KG1 (cell line): ENCODE results near the gene ABI2.

Experiments used
- DNase-seq: peaks from one replicate; lab custom pipeline; 2025; lab: John Stamatoyannopoulos, UW

The ABI2 gene

GRCh38 chr2:203480623-203481022 is 152.4 kb downstream of the ABI2 start:
- no peak for DNase-seq

- no peak for DNase-seq
Observed at GRCh38 chr2:203484266-203485112, 156.3 kb downstream of the ABI2 start.

GRCh38 chr2:203489531-203489930 is 161.3 kb downstream of the ABI2 start:
- DNase-seq, result no peak

- no peak for DNase-seq
Observed at GRCh38 chr2:203490391-203490790, 162.2 kb downstream of the ABI2 start.

- no peak for DNase-seq
Observed at GRCh38 chr2:203492965-203493364, 164.8 kb downstream of the ABI2 start.
